C4-2B (cell line): ENCODE data around the gene MBD6.

Source experiments
- CTCF ChIP-seq: fragments of 450-650 bp; conservative IDR thresholded peaks from 2 replicates; pipeline ENCODE4 v1.5.1; 2017; ENCODE audit warnings: mild to moderate bottlenecking
- ZFX ChIP-seq: fragments of 450-650 bp; IDR thresholded peaks from 2 replicates; pipeline ENCODE4 v1.6.1; 2017

- no peak for TF ChIP-seq CTCF
- no peak for TF ChIP-seq ZFX
Measured at GRCh38 chr12:57500213-57500612, 22.4 kb upstream of the MBD6 start.
